NB4 (cell line): ENCODE data around the gene PSKH1.

Source experiments
- DNase-seq: peaks from one replicate; pipeline ENCODE4 v3.0.0; 2010; ENCODE audit warnings: low read depth
- H3K4me3 ChIP-seq: one replicate; pipeline ENCODE4 v1.5.1; 2011; ENCODE audit warnings: mild to moderate bottlenecking, low read depth, low read length, moderate library complexity
- CTCF ChIP-seq: IDR thresholded peaks from one replicate; pipeline ENCODE4 v1.5.1; 2012; ENCODE audit warnings: low read depth, low read length
- MAX ChIP-seq: IDR thresholded peaks from 2 replicates; pipeline ENCODE4 v1.6.1; 2011; ENCODE audit warnings: low read depth, low read length
- MYC ChIP-seq: IDR thresholded peaks from 2 replicates; pipeline ENCODE4 v1.6.1; 2011; ENCODE audit warnings: low read depth, low read length
- POLR2A ChIP-seq: IDR thresholded peaks from 2 replicates; pipeline ENCODE4 v1.6.1; 2011; ENCODE audit warnings: mild to moderate bottlenecking; ENCODE audit not compliant: insufficient read length; ENCODE audit errors: extremely low read depth

The PSKH1 gene

GRCh38 chr16:67915831-67916723 is 23.0 kb downstream of the PSKH1 start:
- TF ChIP-seq MAX (no peak), CTCF (no peak), POLR2A (no peak), MYC (no peak)
- no peak overlapping the region for H3K4me3 ChIP-seq
- DNase-seq = no peak

GRCh38 chr16:67917140-67917851 is 24.2 kb downstream of the PSKH1 start:
- TF ChIP-seq CTCF = no peak
- TF ChIP-seq POLR2A = no peak
- no peak for TF ChIP-seq MYC
- no peak for TF ChIP-seq MAX
- no peak overlapping the region for H3K4me3 ChIP-seq
- no peak for DNase-seq

- TF ChIP-seq MYC = no peak
- no peak for TF ChIP-seq CTCF
- TF ChIP-seq POLR2A = no peak
- no peak for TF ChIP-seq MAX
- H3K4me3 ChIP-seq = no peak overlapping the region
- DNase-seq = peak; percentile 69
Measured at GRCh38 chr16:67917852-67918236, 24.8 kb downstream of the PSKH1 start.

- TF ChIP-seq MAX = no peak
- TF ChIP-seq CTCF = peak; percentile 26
- TF ChIP-seq MYC = no peak
- no peak for DNase-seq
Measured at GRCh38 chr16:67919622-67920221, 26.7 kb downstream of the PSKH1 start.

GRCh38 chr16:67922221-67922620 is 29.2 kb downstream of the PSKH1 start:
- DNase-seq = no peak
- TF ChIP-seq CTCF (no peak), POLR2A (no peak), MAX (no peak), MYC (no peak)
- H3K4me3 ChIP-seq = no peak overlapping the region

More at GRCh38 chr16:67919622-67920221, 26.7 kb downstream of the PSKH1 start:
- H3K4me3 ChIP-seq = no peak overlapping the region
